ENCODE results near the gene PCDHGB4. TPM values are rescaled to one million over a fixed set of nuclear protein-coding genes. Genes with fewer than 3 reads are reported as not detected.

The PCDHGB4 gene
- total RNA-seq, 2 donors from 2014 or later = 0.08 to 0.10 TPM

GRCh38 chr5:141355641-141356040 lies 31.9 kb upstream of the PCDHGB4 start:
- H3K9me3 ChIP-seq (ENCODE audit: control insufficient read depth, low read length, poor library complexity, severe bottlenecking) = peaks cover 3% of the 10 kb centered on the region
- Mint-ChIP-seq H3K27ac (no peak overlapping the region), H3K4me1 (no peaks in the 10 kb centered on the region), H3K27me3 (peaks cover 39% of the 10 kb centered on the region), H3K4me3 (peak overlapping the region; percentile 7), H3K36me3 (ENCODE audit: low read depth) (peaks cover 2% of the 10 kb centered on the region)
- DNase-seq = no peak
- ATAC-seq = no peak

GRCh38 chr5:141356133-141356532 lies 31.4 kb upstream of the PCDHGB4 start:
- ATAC-seq (no peak), DNase-seq (no peak)
- H3K4me1 Mint-ChIP-seq = no peaks in the 10 kb centered on the region
- H3K9me3 ChIP-seq (ENCODE audit: control insufficient read depth, low read length, poor library complexity, severe bottlenecking) = no peaks in the 10 kb centered on the region
- peaks cover 43% of the 10 kb centered on the region for H3K27me3 Mint-ChIP-seq
- peaks cover 2% of the 10 kb centered on the region for H3K36me3 Mint-ChIP-seq (ENCODE audit: low read depth)
- no peak overlapping the region for H3K4me3 Mint-ChIP-seq
- no peak overlapping the region for H3K27ac Mint-ChIP-seq

- Mint-ChIP-seq H3K36me3 (ENCODE audit: low read depth) (peaks cover 2% of the 10 kb centered on the region), H3K27ac (no peak overlapping the region), H3K4me1 (no peaks in the 10 kb centered on the region), H3K4me3 (no peak overlapping the region), H3K27me3 (peaks cover 45% of the 10 kb centered on the region)
- H3K9me3 ChIP-seq (ENCODE audit: control insufficient read depth, low read length, poor library complexity, severe bottlenecking) = no peaks in the 10 kb centered on the region
- no peak for DNase-seq
- no peak for ATAC-seq
Observed at GRCh38 chr5:141356950-141357349, 30.5 kb upstream of the PCDHGB4 start.

GRCh38 chr5:141359790-141360426 lies 27.6 kb upstream of the PCDHGB4 start, which contains the start of gene PCDHGB2:
Gene PCDHGB2 (plus strand): TSS chr5:141359994. CDS start chr5:141360136, 142 bp downstream.
- peaks cover 8% of the 10 kb centered on the region for H3K36me3 Mint-ChIP-seq (ENCODE audit: low read depth)
- H3K27me3 Mint-ChIP-seq = peaks cover 49% of the 10 kb centered on the region
- peaks cover 8% of the 10 kb centered on the region for H3K9me3 ChIP-seq (ENCODE audit: control insufficient read depth, low read length, poor library complexity, severe bottlenecking)
- DNase-seq (no peak), ATAC-seq (peak; percentile 40)
- H3K4me1 Mint-ChIP-seq = no peaks in the 10 kb centered on the region
- H3K27ac Mint-ChIP-seq = no peak within 1 kb of the TSS
- H3K4me3 Mint-ChIP-seq = peak within 1 kb of the TSS; percentile 52

- H3K36me3 Mint-ChIP-seq (ENCODE audit: low read depth) = peaks cover 8% of the 10 kb centered on the region
- peaks cover 49% of the 10 kb centered on the region for H3K27me3 Mint-ChIP-seq
- H3K4me3 Mint-ChIP-seq = no peak overlapping the region
- DNase-seq (no peak), ATAC-seq (no peak)
- H3K9me3 ChIP-seq (ENCODE audit: control insufficient read depth, low read length, poor library complexity, severe bottlenecking) = peaks cover 14% of the 10 kb centered on the region
- H3K4me1 Mint-ChIP-seq = no peaks in the 10 kb centered on the region
- H3K27ac Mint-ChIP-seq = no peak overlapping the region
Observed at GRCh38 chr5:141360685-141361084, 26.8 kb upstream of the PCDHGB4 start.

GRCh38 chr5:141362719-141363118 lies 24.8 kb upstream of the PCDHGB4 start:
- DNase-seq (no peak), ATAC-seq (no peak)
- Mint-ChIP-seq H3K27me3 (peaks cover 57% of the 10 kb centered on the region), H3K4me1 (no peaks in the 10 kb centered on the region), H3K4me3 (no peak overlapping the region), H3K27ac (no peak overlapping the region), H3K36me3 (ENCODE audit: low read depth) (peaks cover 11% of the 10 kb centered on the region)
- peaks cover 19% of the 10 kb centered on the region for H3K9me3 ChIP-seq (ENCODE audit: control insufficient read depth, low read length, poor library complexity, severe bottlenecking)

- no peaks in the 10 kb centered on the region for H3K4me1 Mint-ChIP-seq
- H3K27ac Mint-ChIP-seq = peak within 1 kb of the TSS; percentile 8
- H3K36me3 Mint-ChIP-seq (ENCODE audit: low read depth) = peaks cover 10% of the 10 kb centered on the region
- peaks cover 19% of the 10 kb centered on the region for H3K9me3 ChIP-seq (ENCODE audit: control insufficient read depth, low read length, poor library complexity, severe bottlenecking)
- no peak for DNase-seq
- H3K27me3 Mint-ChIP-seq = peaks cover 51% of the 10 kb centered on the region
- H3K4me3 Mint-ChIP-seq = no peak within 1 kb of the TSS
- no peak for ATAC-seq
Observed at GRCh38 chr5:141363952-141364660, 23.4 kb upstream of the PCDHGB4 start, which contains the start of gene PCDHGA5. Gene PCDHGA5 (plus strand): TSS chr5:141364162. CDS start chr5:141364331, 169 bp downstream.

GRCh38 chr5:141366016-141366896 lies 21.2 kb upstream of the PCDHGB4 start:
- H3K27ac Mint-ChIP-seq = no peak overlapping the region

GRCh38 chr5:141369994-141370848 lies 17.3 kb upstream of the PCDHGB4 start, which contains the start of gene PCDHGB3:
Gene PCDHGB3 (plus strand): TSS chr5:141370242. CDS start chr5:141370395, 153 bp downstream.
- peaks cover 12% of the 10 kb centered on the region for H3K9me3 ChIP-seq (ENCODE audit: control insufficient read depth, low read length, poor library complexity, severe bottlenecking)
- DNase-seq (no peak), ATAC-seq (peak; percentile 83)
- Mint-ChIP-seq H3K27ac (no peak within 1 kb of the TSS), H3K36me3 (ENCODE audit: low read depth) (peaks cover 5% of the 10 kb centered on the region), H3K4me3 (peak within 1 kb of the TSS; percentile 82), H3K4me1 (no peaks in the 10 kb centered on the region), H3K27me3 (peaks cover 41% of the 10 kb centered on the region)

More at GRCh38 chr5:141366016-141366896, 21.2 kb upstream of the PCDHGB4 start:
- Mint-ChIP-seq H3K4me1 (no peaks in the 10 kb centered on the region), H3K4me3 (no peak overlapping the region), H3K27me3 (peaks cover 55% of the 10 kb centered on the region), H3K36me3 (ENCODE audit: low read depth) (peaks cover 10% of the 10 kb centered on the region)
- no peak for DNase-seq
- H3K9me3 ChIP-seq (ENCODE audit: control insufficient read depth, low read length, poor library complexity, severe bottlenecking) = peaks cover 19% of the 10 kb centered on the region
- ATAC-seq = no peak

GRCh38 chr5:141371572-141372475 lies 15.7 kb upstream of the PCDHGB4 start:
- peaks cover 2% of the 10 kb centered on the region for H3K36me3 Mint-ChIP-seq (ENCODE audit: low read depth)
- H3K27ac Mint-ChIP-seq = peak overlapping the region; percentile 53
- H3K9me3 ChIP-seq (ENCODE audit: control insufficient read depth, low read length, poor library complexity, severe bottlenecking) = peaks cover 5% of the 10 kb centered on the region
- H3K4me3 Mint-ChIP-seq = no peak overlapping the region
- no peaks in the 10 kb centered on the region for H3K4me1 Mint-ChIP-seq
- H3K27me3 Mint-ChIP-seq = peaks cover 27% of the 10 kb centered on the region
- DNase-seq (no peak), ATAC-seq (no peak)

GRCh38 chr5:141373673-141374317 lies 13.7 kb upstream of the PCDHGB4 start, which contains the start of gene PCDHGA6:
Gene PCDHGA6 (plus strand): TSS chr5:141373891. CDS start chr5:141374084, 193 bp downstream.
- ATAC-seq (no peak), DNase-seq (no peak)
- Mint-ChIP-seq H3K27me3 (peaks cover 27% of the 10 kb centered on the region), H3K36me3 (ENCODE audit: low read depth) (peaks cover 2% of the 10 kb centered on the region), H3K27ac (peak within 1 kb of the TSS; percentile 53), H3K4me1 (no peaks in the 10 kb centered on the region), H3K4me3 (peak within 1 kb of the TSS; percentile 33)
- H3K9me3 ChIP-seq (ENCODE audit: control insufficient read depth, low read length, poor library complexity, severe bottlenecking) = peaks cover 5% of the 10 kb centered on the region
